Endothelial cell (in vitro differentiated cells): ENCODE results near the gene AQP12A. TPM values are rescaled to one million over a fixed set of nuclear protein-coding genes. Genes with fewer than 3 reads are reported as not detected.

Experiments used
- DNase-seq: peaks from one replicate; pipeline ENCODE4 v3.0.0; 2021; ENCODE audit warnings: low spot score
- H3K27ac Mint-ChIP-seq: one replicate; pipeline ENCODE4 v1.8.0; 2021; ENCODE audit warnings: mixed read lengths, inconsistent platforms; ENCODE audit not compliant: unreplicated experiment
- H3K27me3 Mint-ChIP-seq: one replicate; pipeline ENCODE4 v1.8.0; 2021; ENCODE audit warnings: mild to moderate bottlenecking, moderate library complexity, mixed read lengths, inconsistent platforms; ENCODE audit not compliant: unreplicated experiment
- H3K36me3 Mint-ChIP-seq: one replicate; pipeline ENCODE4 v1.8.0; 2021; ENCODE audit warnings: mild to moderate bottlenecking, low read depth, mixed read lengths, inconsistent platforms; ENCODE audit not compliant: unreplicated experiment
- H3K4me1 Mint-ChIP-seq: one replicate; pipeline ENCODE4 v1.8.0; 2021; ENCODE audit warnings: mild to moderate bottlenecking, mixed read lengths, inconsistent platforms; ENCODE audit not compliant: unreplicated experiment
- H3K4me3 Mint-ChIP-seq: one replicate; pipeline ENCODE4 v1.8.0; 2021; ENCODE audit warnings: mild to moderate bottlenecking, mixed read lengths, inconsistent platforms; ENCODE audit not compliant: unreplicated experiment
- H3K9me3 Mint-ChIP-seq: one replicate; pipeline ENCODE4 v1.8.0; 2021; ENCODE audit warnings: mixed read lengths, inconsistent platforms; ENCODE audit not compliant: unreplicated experiment
- CTCF ChIP-seq: fragments of 200-600 bp; sonication (generic); IDR thresholded peaks from one replicate; pipeline ENCODE4 v1.5.0; 2021; ENCODE audit warnings: antibody characterized with exemption; ENCODE audit not compliant: unreplicated experiment
- total RNA-seq: library from RNA; stranded (reverse); fragmentation: NEBNext Ultra II Directional; extraction: Animal tissue kit (Norgen Biotek cat#: 25700); gene quantifications from one replicate; pipeline ENCODE4 v1.2.1, GENCODE V29; 2021; ENCODE audit not compliant: unreplicated experiment

Gene AQP12A
- total RNA-seq, 1 donor from 2014 or later: not detected

GRCh38 chr2:240704651-240705050 is 13.0 kb downstream of the AQP12A start:
- Mint-ChIP-seq H3K27ac (peak overlapping the region; percentile 46), H3K27me3 (peaks cover 2% of the 10 kb centered on the region), H3K4me3 (no peak overlapping the region), H3K4me1 (no peaks in the 10 kb centered on the region), H3K9me3 (no peaks in the 10 kb centered on the region), H3K36me3 (no peaks in the 10 kb centered on the region)
- TF ChIP-seq CTCF: no peak
- no peak for DNase-seq

GRCh38 chr2:240705204-240705791 is 13.6 kb downstream of the AQP12A start:
- no peak for DNase-seq
- H3K36me3 Mint-ChIP-seq: no peaks in the 10 kb centered on the region
- no peaks in the 10 kb centered on the region for H3K4me1 Mint-ChIP-seq

GRCh38 chr2:240707043-240707756 is 15.5 kb downstream of the AQP12A start:
- H3K27me3 Mint-ChIP-seq: peaks cover 2% of the 10 kb centered on the region

More at GRCh38 chr2:240705204-240705791, 13.6 kb downstream of the AQP12A start:
- no peak for TF ChIP-seq CTCF
- H3K4me3 Mint-ChIP-seq: no peak overlapping the region
- H3K27ac Mint-ChIP-seq: peak overlapping the region; percentile 46
- no peaks in the 10 kb centered on the region for H3K9me3 Mint-ChIP-seq
- peaks cover 2% of the 10 kb centered on the region for H3K27me3 Mint-ChIP-seq

GRCh38 chr2:240707821-240708220 is 16.2 kb downstream of the AQP12A start:
- no peak overlapping the region for H3K4me3 Mint-ChIP-seq
- H3K9me3 Mint-ChIP-seq: no peaks in the 10 kb centered on the region
- H3K4me1 Mint-ChIP-seq: no peaks in the 10 kb centered on the region
- no peak overlapping the region for H3K27ac Mint-ChIP-seq
- no peak for DNase-seq
- peaks cover 2% of the 10 kb centered on the region for H3K27me3 Mint-ChIP-seq
- TF ChIP-seq CTCF: no peak
- no peaks in the 10 kb centered on the region for H3K36me3 Mint-ChIP-seq

More at GRCh38 chr2:240707043-240707756, 15.5 kb downstream of the AQP12A start:
- Mint-ChIP-seq H3K36me3 (no peaks in the 10 kb centered on the region), H3K27ac (no peak overlapping the region), H3K4me1 (no peaks in the 10 kb centered on the region), H3K9me3 (no peaks in the 10 kb centered on the region), H3K4me3 (no peak overlapping the region)
- TF ChIP-seq CTCF: no peak
- no peak for DNase-seq

GRCh38 chr2:240708457-240708856 is 16.8 kb downstream of the AQP12A start:
- DNase-seq: no peak
- TF ChIP-seq CTCF: no peak
- no peak overlapping the region for H3K27ac Mint-ChIP-seq
- no peaks in the 10 kb centered on the region for H3K9me3 Mint-ChIP-seq
- no peaks in the 10 kb centered on the region for H3K4me1 Mint-ChIP-seq
- no peak overlapping the region for H3K4me3 Mint-ChIP-seq
- peaks cover 4% of the 10 kb centered on the region for H3K27me3 Mint-ChIP-seq
- H3K36me3 Mint-ChIP-seq: no peaks in the 10 kb centered on the region
